ENCODE results near the gene BROX. TPM values are rescaled to one million over a fixed set of nuclear protein-coding genes. Genes with fewer than 3 reads are reported as not detected.
A peak's percentile ranks its signal among the peaks of the same experiment; 100 is the strongest.

Gene BROX
- total and polyA plus RNA-seq, 2 donors (not counting 3 experiments of a cell fraction or from before 2014, with no cell fraction given) = 7.3 to 39.7 TPM

GRCh38 chr1:222713091-222713961 lies 962 bp downstream of the BROX start:
- peak; percentile 97 for DNase-seq (ENCODE audit: low read depth, low spot score)
- H3K27ac ChIP-seq (ENCODE audit: insufficient read depth, low read depth, low read length) = peak overlapping the region; percentile 90
- H3K4me3 ChIP-seq (replicated peaks in 1 of 3; ENCODE audit: insufficient read depth in 1 of 3, low read depth in 1 of 3, low read length in 3 of 3) = peak overlapping the region; percentile 54 to 98 (median 92)
- H3K27me3 ChIP-seq (ENCODE audit: control insufficient read depth in 2 of 2, insufficient read depth in 2 of 2, low read length in 2 of 2) = no peaks in the 10 kb centered on the region
- H3K4me2 ChIP-seq (ENCODE audit: insufficient read depth, low read length) = peak overlapping the region; percentile 93
- BruUV-seq (replicated peaks) = no TSS peak
- H3K9me3 ChIP-seq (replicated peaks; ENCODE audit: control insufficient read depth, insufficient read depth, low read length) = no peaks in the 10 kb centered on the region
- H3K4me1 ChIP-seq (ENCODE audit: control insufficient read depth, extremely low read depth, insufficient read depth, low read length) = peaks cover 14% of the 10 kb centered on the region
- dilution Hi-C loops (cut with MboI; ENCODE audit: extremely low pct_ligation_motif_present, low sequenced_read_pairs) = no loop called here
- TF ChIP-seq JUN (IDR thresholded peaks at IDR 0.05; ENCODE audit: borderline replicate concordance, insufficient read depth, insufficient read length, low read depth) = no peak
- TF ChIP-seq MAX (IDR thresholded peaks at IDR 0.05; ENCODE audit: insufficient read depth, insufficient read length) = peak; percentile 35
- no peak for TF ChIP-seq CTCF (IDR thresholded peaks at IDR 0.05; ENCODE audit: extremely low read depth in 1 of 2, insufficient read depth in 1 of 2, low read depth in 1 of 2, low read length in 2 of 2)
- TF ChIP-seq POLR2A (IDR thresholded peaks at IDR 0.05; ENCODE audit: low read depth, low read length) = no peak
- no peak for TF ChIP-seq EZH2 (IDR thresholded peaks at IDR 0.05; ENCODE audit: borderline replicate concordance, low read depth, low read length, severe bottlenecking)
- peak; percentile 21 for TF ChIP-seq MYC (IDR thresholded peaks at IDR 0.05; ENCODE audit: low read depth, low read length)
- H3K79me2 ChIP-seq (ENCODE audit: control insufficient read depth, insufficient read depth, low read length) = peaks cover 43% of the 10 kb centered on the region
- POLR2A ChIA-PET = interaction anchor here (0.6 kb wide), 1 partner anchor 430 kb away, joined by 7 read pairs; the partner anchor contains the start of gene TLR5
- no peaks in the 10 kb centered on the region for H4K20me1 ChIP-seq (replicated peaks; ENCODE audit: control insufficient read depth, extremely low read depth, insufficient read depth, low read length)
- peak overlapping the region; percentile 99 for H3K9ac ChIP-seq (replicated peaks; ENCODE audit: extremely low read depth, insufficient read depth, low read length)
- CTCF ChIA-PET = interaction anchor here (1.0 to 2.2 kb wide), 7 partner anchors 72 to 411 kb away, joined by 3 to 6 read pairs (median 4); no protein-coding TSS in a partner anchor
- H3K9me1 ChIP-seq (replicated peaks; ENCODE audit: control insufficient read depth, extremely low read depth, insufficient read depth, low read length) = no peaks in the 10 kb centered on the region
- FAIRE-seq = peak; percentile 87
- intact Hi-C loops (cut with micrococcal nuclease) = loop anchor here (1.0 to 10.0 kb wide), 3 partner anchors 69 to 281 kb away; no protein-coding TSS in a partner anchor
- peak overlapping the region; percentile 83 for H2AFZ ChIP-seq (ENCODE audit: low read depth, low read length)
- peaks cover 0 to 2% of the 10 kb centered on the region in 2 experiments for H3K36me3 ChIP-seq (ENCODE audit: control insufficient read depth in 2 of 2, extremely low read depth in 1 of 2, insufficient read depth in 2 of 2, low read length in 2 of 2)

All from endothelial cell of umbilical vein (primary cell).